Ovary (tissue), 9 donors: Measurements from ENCODE around the gene MECR. TPM values are rescaled to one million over a fixed set of nuclear protein-coding genes. Genes with fewer than 3 reads are reported as not detected.

Source experiments
- DNase-seq, 5 donors: peaks; one replicate each; pipeline ENCODE4 v3.0.0-alpha.2; 2019 to 2020
- H3K27ac ChIP-seq, 2 donors: fragments of 200-600 bp; one replicate each; pipeline versions ENCODE4 v1.5.1 to v1.8.0; 2019 to 2022
- H3K27me3 ChIP-seq: fragments of 200-600 bp; one replicate; pipeline ENCODE4 v1.8.0; 2022
- H3K36me3 ChIP-seq: fragments of 200-600 bp; sonication (generic); one replicate; pipeline ENCODE4 v1.5.1; 2019
- H3K4me1 ChIP-seq: one replicate; pipeline ENCODE4 v1.8.1; 2013; ENCODE audit warnings: mild to moderate bottlenecking, moderate library complexity; ENCODE audit not compliant: insufficient read depth
- H3K4me3 ChIP-seq: fragments of 200-600 bp; sonication (generic); one replicate; pipeline ENCODE4 v1.5.1; 2017
- H3K9me3 ChIP-seq, 2 donors: fragments of 200-600 bp in 1 of 2; sonication (generic) in 1 of 2; one replicate each; pipeline versions ENCODE4 v1.5.1 to v1.8.1; 2013 to 2019; ENCODE audit warnings: mild to moderate bottlenecking in 1 of 2, moderate library complexity in 1 of 2
- EP300 ChIP-seq: sonication (generic); formaldehyde crosslinking; IDR thresholded peaks from one replicate; pipeline ENCODE4 v1.6.1; 2017; ENCODE audit warnings: antibody characterized with exemption
- POLR2A ChIP-seq: fragments of 450-650 bp; IDR thresholded peaks from one replicate; pipeline ENCODE4 v1.6.1; 2017; ENCODE audit warnings: antibody characterized with exemption, mild to moderate bottlenecking, moderate library complexity
- WGBS, 3 donors: extraction: QIAGEN DNeasy Blood & Tissue Kit in 1 of 3; methylation state at CpG; one replicate each; pipeline versions ENCODE4 v1.1.5 to v1.1.7; 2013 to 2017; 5-methylcytosine and 5-hydroxymethylcytosine counted together
- intact Hi-C, 4 donors: fragments of 100-400 bp; cut with DNase I; formaldehyde crosslinking; loops; one replicate each; pipeline versions ENCODE4 v1.11.0 to v1.15.1; 2022 to 2023
- polyA plus RNA-seq, 2 donors: library from polyadenylated mRNA; stranded (reverse); fragments of 200-250 nt in 1 of 2; fragments of 350-450 nt in 1 of 2; fragmentation: Illumina TruSeq in 1 of 2; extraction: RNeasy Lipid Tissue Mini Kit (QIAGEN cat#74804) in 1 of 2; gene quantifications; one replicate each; pipeline ENCODE4 v1.2.3, GENCODE V29; 2013 to 2014
- total RNA-seq, 7 donors: library from RNA; depleted of rRNA in 2 of 7; stranded (reverse); fragments of >200 nt in 2 of 7; fragmentation: NEBNext Ultra II Directional in 3 of 7; extraction: Animal tissue kit (Norgen Biotek cat#: 25700) in 3 of 7; gene quantifications; one replicate each; pipeline versions ENCODE4 v1.1.0 to v1.2.4, GENCODE V29; 2016 to 2023
- TF ChIP-seq, protein P1 (sequence below), 3 donors: fragments of 450-650 bp in 2 of 3; fragments of 200-600 bp in 1 of 3; IDR thresholded peaks; one replicate each; pipeline versions ENCODE4 v1.5.1 to v1.8.0; 2016 to 2022; ENCODE audit warnings: antibody characterized with exemption in 3 of 3, mild to moderate bottlenecking in 1 of 3
- donor health status: DM: no; HTN: no; CAD: no; lungs with moderate emphysema.
- donor health status: DM: no; HTN: no; CAD: no.
- donor health status: Bipolar disorder and iron deficiency.
- donor health status: DM: yes; HTN: yes; CAD: no.
- donor health status: DM: no; HTN: no; CAD: no.
- donor health status: DM: yes; HTN: yes; CAD: no.

Gene MECR
- total and polyA plus RNA-seq, 9 donors = 11.9 to 33.9 (median 20.2) TPM

GRCh38 chr1:29256979-29257804 is 26.5 kb upstream of the MECR start:
- H3K27me3 ChIP-seq = no peaks in the 10 kb centered on the region
- WGBS, 3 donors = 19 to 23% (median 21%) methylated on average over 11 of the region's 11 CpGs
- TF ChIP-seq EP300 (no peak), POLR2A (no peak)
- TF ChIP-seq, protein P1, sequence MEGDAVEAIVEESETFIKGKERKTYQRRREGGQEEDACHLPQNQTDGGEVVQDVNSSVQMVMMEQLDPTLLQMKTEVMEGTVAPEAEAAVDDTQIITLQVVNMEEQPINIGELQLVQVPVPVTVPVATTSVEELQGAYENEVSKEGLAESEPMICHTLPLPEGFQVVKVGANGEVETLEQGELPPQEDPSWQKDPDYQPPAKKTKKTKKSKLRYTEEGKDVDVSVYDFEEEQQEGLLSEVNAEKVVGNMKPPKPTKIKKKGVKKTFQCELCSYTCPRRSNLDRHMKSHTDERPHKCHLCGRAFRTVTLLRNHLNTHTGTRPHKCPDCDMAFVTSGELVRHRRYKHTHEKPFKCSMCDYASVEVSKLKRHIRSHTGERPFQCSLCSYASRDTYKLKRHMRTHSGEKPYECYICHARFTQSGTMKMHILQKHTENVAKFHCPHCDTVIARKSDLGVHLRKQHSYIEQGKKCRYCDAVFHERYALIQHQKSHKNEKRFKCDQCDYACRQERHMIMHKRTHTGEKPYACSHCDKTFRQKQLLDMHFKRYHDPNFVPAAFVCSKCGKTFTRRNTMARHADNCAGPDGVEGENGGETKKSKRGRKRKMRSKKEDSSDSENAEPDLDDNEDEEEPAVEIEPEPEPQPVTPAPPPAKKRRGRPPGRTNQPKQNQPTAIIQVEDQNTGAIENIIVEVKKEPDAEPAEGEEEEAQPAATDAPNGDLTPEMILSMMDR (IDR thresholded peaks at IDR 0.05) = no peak
- H3K36me3 ChIP-seq = no peaks in the 10 kb centered on the region
- H3K9me3 ChIP-seq = no peaks in the 10 kb centered on the region
- no peak overlapping the region for H3K4me3 ChIP-seq
- H3K4me1 ChIP-seq = peaks cover 14% of the 10 kb centered on the region
- DNase-seq = peak; percentile 45 to 82 (median 57)
- intact Hi-C loops = no loop called here
- H3K27ac ChIP-seq = no peak overlapping the region

GRCh38 chr1:29256394-29256793 is 25.7 kb upstream of the MECR start:
- Histone ChIP-seq H3K9me3 (no peaks in the 10 kb centered on the region), H3K27ac (no peak overlapping the region), H3K27me3 (no peaks in the 10 kb centered on the region), H3K4me1 (peaks cover 14% of the 10 kb centered on the region), H3K4me3 (no peak overlapping the region), H3K36me3 (no peaks in the 10 kb centered on the region)
- no peak for DNase-seq
- intact Hi-C loops = no loop called here
- TF ChIP-seq POLR2A (no peak), EP300 (no peak)
- TF ChIP-seq, protein P1 (IDR thresholded peaks at IDR 0.05) = no peak
- WGBS, 3 donors = 82 to 91% (median 85%) methylated on average over 5 of the region's 5 CpGs

GRCh38 chr1:29255134-29255666 is 24.5 kb upstream of the MECR start:
- TF ChIP-seq EP300 (no peak), POLR2A (no peak)
- TF ChIP-seq, protein P1 (IDR thresholded peaks at IDR 0.05) = no peak
- Histone ChIP-seq H3K4me3 (no peak overlapping the region), H3K9me3 (no peaks in the 10 kb centered on the region), H3K4me1 (peaks cover 14% of the 10 kb centered on the region), H3K36me3 (no peaks in the 10 kb centered on the region), H3K27me3 (no peaks in the 10 kb centered on the region), H3K27ac (no peak overlapping the region)
- no peak for DNase-seq
- 88 to 96% (median 89%) methylated on average over 10 of the region's 10 CpGs for WGBS, 3 donors
- intact Hi-C loops = no loop called here

- H3K4me3 ChIP-seq = no peak overlapping the region
- no peaks in the 10 kb centered on the region for H3K27me3 ChIP-seq
- no peaks in the 10 kb centered on the region for H3K36me3 ChIP-seq
- WGBS, 3 donors = 90 to 93% (median 92%) methylated on average over 7 of the region's 7 CpGs
- peaks cover 11% of the 10 kb centered on the region for H3K4me1 ChIP-seq
- H3K9me3 ChIP-seq = no peaks in the 10 kb centered on the region
- TF ChIP-seq EP300 = no peak
- TF ChIP-seq, protein P1 (IDR thresholded peaks at IDR 0.05) = no peak
- no peak for TF ChIP-seq POLR2A
- H3K27ac ChIP-seq = no peak overlapping the region
- intact Hi-C loops = no loop called here
- no peak for DNase-seq
These were observed 23.6 kb upstream of the MECR start for GRCh38 chr1:29254346-29254745.
